ENCODE measurements around the gene ACTR5. TPM values are rescaled to one million over a fixed set of nuclear protein-coding genes. Genes with fewer than 3 reads are reported as not detected.

The ACTR5 gene
- polyA plus RNA-seq, 1 donor, result 7.8 TPM

DNA sequence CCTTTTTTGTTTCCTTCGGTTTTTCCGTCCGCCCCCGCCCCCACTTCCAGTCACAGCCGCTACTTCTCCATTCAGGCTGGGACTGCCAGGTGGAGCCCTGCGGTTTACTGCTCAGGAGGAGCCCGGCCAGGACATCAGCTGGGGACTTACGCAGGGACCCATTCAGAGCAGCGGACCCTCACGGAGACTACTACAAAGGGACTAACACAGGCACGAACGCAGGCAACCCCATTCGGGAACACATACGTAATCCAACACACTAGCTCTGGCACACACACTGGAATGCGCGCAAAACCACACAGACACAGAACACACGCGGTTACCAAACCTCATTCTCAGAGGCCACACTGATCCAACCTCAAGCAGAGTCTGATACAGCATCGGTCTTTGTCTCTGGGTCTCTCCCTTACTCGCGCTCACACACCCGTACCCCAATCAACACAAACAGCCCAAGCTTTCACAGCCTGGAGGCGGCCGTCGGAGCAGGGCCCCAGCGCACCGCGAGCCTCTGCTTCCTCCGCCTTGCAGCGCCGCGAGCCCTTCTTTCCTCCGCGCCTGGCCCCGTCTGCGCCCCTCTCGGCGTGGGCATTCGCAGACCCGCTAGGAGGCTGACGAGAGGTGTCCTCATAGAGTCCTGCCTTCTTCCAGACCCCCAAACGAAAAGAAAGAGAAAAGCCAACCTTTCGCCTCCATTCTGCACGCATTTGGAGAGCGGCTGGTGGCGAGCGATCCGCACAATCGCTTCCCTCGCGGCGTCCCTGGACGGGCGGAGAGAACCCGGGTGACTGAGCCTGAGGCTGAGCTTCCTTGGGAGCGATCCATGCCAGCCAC, 25.0 kb upstream of the ACTR5 start:
- peaks cover 3% of the 10 kb centered on the region for H3K9me3 ChIP-seq (ENCODE audit: control insufficient read depth, low read depth, low read length)
- H3K4me3 ChIP-seq (ENCODE audit: low read length), result no peak overlapping the region
- no peaks in the 10 kb centered on the region for H3K36me3 ChIP-seq (ENCODE audit: control insufficient read depth, insufficient read depth, low read length)
- peaks cover 98% of the 10 kb centered on the region for H3K27me3 ChIP-seq (ENCODE audit: control insufficient read depth, insufficient read depth, low read length)
- WGBS (ENCODE audit: insufficient coverage, low lambda C conversion rate), result no CpG with 5 or more reads among the region's 56 CpGs
- no peak overlapping the region for H3K27ac ChIP-seq (ENCODE audit: low read length)
- no peak for DNase-seq
- H3K4me1 ChIP-seq (ENCODE audit: control insufficient read depth, insufficient read depth, low read length), result no peaks in the 10 kb centered on the region

DNA sequence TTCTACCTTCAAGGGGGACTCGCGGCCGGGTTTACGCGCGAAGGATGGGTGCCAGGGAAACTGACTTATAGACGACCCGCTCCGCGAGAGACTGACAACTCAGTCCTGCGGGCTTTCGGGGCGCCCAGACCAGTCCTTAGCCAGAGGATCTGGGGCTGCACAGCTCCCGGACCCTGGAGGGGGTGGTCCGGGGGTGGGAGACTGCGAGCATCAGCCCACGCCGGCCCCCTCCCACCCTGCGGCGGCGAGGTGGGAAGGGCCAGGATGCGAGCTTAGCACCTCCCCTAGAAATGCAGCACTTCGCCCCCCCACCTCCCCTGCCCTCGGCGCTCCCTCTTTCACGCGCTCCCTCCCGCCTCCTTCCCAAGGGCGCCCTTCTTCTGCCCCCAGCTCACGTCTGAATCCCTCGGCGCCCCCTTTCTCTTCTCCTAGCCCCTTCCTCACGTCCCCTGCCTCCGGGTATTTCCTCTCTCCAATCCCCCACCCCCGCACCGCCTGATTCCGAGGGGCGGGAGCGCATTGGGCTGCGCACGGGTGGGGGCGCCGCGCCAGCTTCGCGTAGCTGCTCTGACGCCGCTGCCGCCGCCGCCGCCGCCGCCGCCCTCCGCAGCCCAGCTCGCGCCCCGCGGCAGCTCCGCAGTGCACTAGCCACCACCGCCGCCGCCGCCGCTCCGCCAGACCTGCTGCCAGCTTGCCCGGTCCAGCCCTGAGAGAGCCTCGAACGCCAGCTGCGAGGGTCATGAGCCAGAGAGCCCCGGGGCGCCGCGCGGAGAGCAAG, 24.2 kb upstream of the ACTR5 start, which contains the start of gene SLC32A1:
SLC32A1 (plus strand) TSS at position 639 of the 778 bp plus-strand sequence. CDS start 239 bp downstream, outside the sequence.
- peaks cover 3% of the 10 kb centered on the region for H3K9me3 ChIP-seq (ENCODE audit: control insufficient read depth, low read depth, low read length)
- no peaks in the 10 kb centered on the region for H3K36me3 ChIP-seq (ENCODE audit: control insufficient read depth, insufficient read depth, low read length)
- no peak within 1 kb of the TSS for H3K27ac ChIP-seq (ENCODE audit: low read length)
- WGBS (ENCODE audit: insufficient coverage, low lambda C conversion rate), result no CpG with 5 or more reads among the region's 76 CpGs
- no peak for DNase-seq
- peaks cover 99% of the 10 kb centered on the region for H3K27me3 ChIP-seq (ENCODE audit: control insufficient read depth, insufficient read depth, low read length)
- no peaks in the 10 kb centered on the region for H3K4me1 ChIP-seq (ENCODE audit: control insufficient read depth, insufficient read depth, low read length)
- no peak within 1 kb of the TSS for H3K4me3 ChIP-seq (ENCODE audit: low read length)

DNA sequence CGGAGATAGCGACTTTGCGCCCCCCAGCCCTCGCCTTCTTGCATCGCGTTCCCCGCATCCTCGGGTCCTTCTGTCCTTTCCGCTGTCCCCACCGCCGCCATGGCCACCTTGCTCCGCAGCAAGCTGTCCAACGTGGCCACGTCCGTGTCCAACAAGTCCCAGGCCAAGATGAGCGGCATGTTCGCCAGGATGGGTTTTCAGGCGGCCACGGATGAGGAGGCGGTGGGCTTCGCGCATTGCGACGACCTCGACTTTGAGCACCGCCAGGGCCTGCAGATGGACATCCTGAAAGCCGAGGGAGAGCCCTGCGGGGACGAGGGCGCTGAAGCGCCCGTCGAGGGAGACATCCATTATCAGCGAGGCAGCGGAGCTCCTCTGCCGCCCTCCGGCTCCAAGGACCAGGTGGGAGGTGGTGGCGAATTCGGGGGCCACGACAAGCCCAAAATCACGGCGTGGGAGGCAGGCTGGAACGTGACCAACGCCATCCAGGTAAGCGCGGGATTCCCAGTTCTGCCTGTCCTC, 23.6 kb upstream of the ACTR5 start:
- Histone ChIP-seq H3K9me3 (ENCODE audit: control insufficient read depth, low read depth, low read length) (peaks cover 3% of the 10 kb centered on the region), H3K27me3 (ENCODE audit: control insufficient read depth, insufficient read depth, low read length) (peaks cover 99% of the 10 kb centered on the region), H3K27ac (ENCODE audit: low read length) (no peak overlapping the region), H3K36me3 (ENCODE audit: control insufficient read depth, insufficient read depth, low read length) (no peaks in the 10 kb centered on the region), H3K4me1 (ENCODE audit: control insufficient read depth, insufficient read depth, low read length) (no peaks in the 10 kb centered on the region), H3K4me3 (ENCODE audit: low read length) (no peak overlapping the region)
- DNase-seq, result no peak
- WGBS (ENCODE audit: insufficient coverage, low lambda C conversion rate), result no CpG with 5 or more reads among the region's 46 CpGs

DNA sequence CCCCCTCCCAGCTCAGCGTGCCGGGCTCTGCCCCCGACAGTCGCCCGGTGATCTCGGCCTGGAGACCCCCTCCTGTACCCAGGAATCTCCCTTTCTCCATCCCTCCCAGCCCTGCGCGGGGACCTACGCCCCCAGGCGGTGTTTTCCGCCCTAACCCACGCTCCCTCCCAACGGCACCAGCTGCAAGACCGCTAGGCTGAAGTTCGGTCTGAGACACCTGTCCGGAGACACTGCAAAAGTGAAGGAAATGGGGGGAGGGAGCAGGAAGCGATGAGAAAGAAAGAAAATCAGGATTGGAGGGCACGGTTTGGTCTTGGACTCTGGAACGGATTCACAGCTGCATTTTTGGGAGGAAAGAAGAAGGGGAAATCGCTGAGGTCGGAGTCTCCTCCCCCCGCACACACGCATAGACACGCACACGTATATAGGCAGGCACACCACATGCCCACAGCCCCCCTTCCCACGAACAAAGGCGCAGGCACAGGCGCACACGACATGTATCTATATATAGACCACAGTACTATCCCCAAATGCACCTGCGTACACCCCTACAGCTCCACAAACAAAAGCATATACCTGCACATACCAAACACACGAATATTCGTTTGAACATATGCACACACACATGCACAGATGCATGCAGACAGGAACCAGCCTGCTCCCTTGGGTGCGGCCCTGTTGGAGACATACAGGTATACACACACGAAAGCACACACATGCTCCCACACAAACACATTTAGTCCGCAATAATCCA, 22.9 kb upstream of the ACTR5 start:
- Histone ChIP-seq H3K36me3 (ENCODE audit: control insufficient read depth, insufficient read depth, low read length) (no peaks in the 10 kb centered on the region), H3K4me3 (ENCODE audit: low read length) (no peak overlapping the region), H3K9me3 (ENCODE audit: control insufficient read depth, low read depth, low read length) (peaks cover 3% of the 10 kb centered on the region), H3K27ac (ENCODE audit: low read length) (no peak overlapping the region), H3K27me3 (ENCODE audit: control insufficient read depth, insufficient read depth, low read length) (peaks cover 99% of the 10 kb centered on the region), H3K4me1 (ENCODE audit: control insufficient read depth, insufficient read depth, low read length) (no peaks in the 10 kb centered on the region)
- no peak for DNase-seq
- no CpG with 5 or more reads among the region's 35 CpGs for WGBS (ENCODE audit: insufficient coverage, low lambda C conversion rate)

DNA sequence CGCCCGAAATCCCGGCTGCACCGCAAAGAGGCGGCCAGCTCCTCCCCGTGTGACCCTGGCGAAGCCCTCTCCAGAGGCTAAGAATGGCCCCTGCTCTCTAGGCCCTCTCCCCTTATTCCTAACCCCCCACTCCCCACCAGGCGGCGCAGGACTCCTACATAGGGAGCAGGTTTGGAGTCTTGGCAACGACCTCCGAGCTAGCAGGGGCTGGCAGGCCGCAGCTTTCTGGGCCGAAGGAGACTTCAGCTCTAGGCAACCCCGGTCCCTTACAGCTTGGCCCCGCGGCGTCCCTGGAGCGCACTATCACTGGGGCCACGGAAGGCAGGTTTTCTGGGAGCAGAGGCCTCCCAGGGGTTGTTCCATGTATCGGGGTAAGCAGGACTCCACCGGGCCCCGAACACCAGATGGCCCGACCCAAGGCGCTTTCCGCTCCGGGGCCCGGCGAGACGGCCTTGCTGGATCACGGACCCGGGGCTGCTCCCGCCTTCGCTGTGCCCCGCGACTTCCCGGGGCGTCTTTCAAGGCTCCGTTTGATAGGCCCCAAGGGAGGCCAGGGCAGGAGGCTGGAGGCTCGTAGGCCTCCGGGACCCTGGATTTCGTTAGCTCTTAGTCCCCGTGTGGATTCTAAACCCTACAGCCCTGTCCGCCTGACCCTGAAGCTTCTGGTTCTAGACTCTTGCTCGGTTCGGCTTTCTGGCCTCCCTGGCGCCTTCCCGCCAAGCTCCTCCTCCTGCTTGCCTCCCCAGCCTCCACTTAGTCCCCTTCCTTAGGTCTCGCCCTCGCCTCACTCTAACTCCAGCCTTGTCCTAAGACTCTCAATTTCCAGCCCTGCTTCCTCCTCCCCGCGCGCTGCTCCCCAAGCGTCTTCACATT, 22.1 kb upstream of the ACTR5 start:
- Histone ChIP-seq H3K4me1 (ENCODE audit: control insufficient read depth, insufficient read depth, low read length) (peaks cover 6% of the 10 kb centered on the region), H3K36me3 (ENCODE audit: control insufficient read depth, insufficient read depth, low read length) (no peaks in the 10 kb centered on the region), H3K27ac (ENCODE audit: low read length) (no peak overlapping the region), H3K27me3 (ENCODE audit: control insufficient read depth, insufficient read depth, low read length) (peaks cover 99% of the 10 kb centered on the region), H3K9me3 (ENCODE audit: control insufficient read depth, low read depth, low read length) (peaks cover 3% of the 10 kb centered on the region), H3K4me3 (ENCODE audit: low read length) (no peak overlapping the region)
- WGBS (ENCODE audit: insufficient coverage, low lambda C conversion rate), result 11% methylated on average over 6 of the region's 53 CpGs
- no peak for DNase-seq

DNA sequence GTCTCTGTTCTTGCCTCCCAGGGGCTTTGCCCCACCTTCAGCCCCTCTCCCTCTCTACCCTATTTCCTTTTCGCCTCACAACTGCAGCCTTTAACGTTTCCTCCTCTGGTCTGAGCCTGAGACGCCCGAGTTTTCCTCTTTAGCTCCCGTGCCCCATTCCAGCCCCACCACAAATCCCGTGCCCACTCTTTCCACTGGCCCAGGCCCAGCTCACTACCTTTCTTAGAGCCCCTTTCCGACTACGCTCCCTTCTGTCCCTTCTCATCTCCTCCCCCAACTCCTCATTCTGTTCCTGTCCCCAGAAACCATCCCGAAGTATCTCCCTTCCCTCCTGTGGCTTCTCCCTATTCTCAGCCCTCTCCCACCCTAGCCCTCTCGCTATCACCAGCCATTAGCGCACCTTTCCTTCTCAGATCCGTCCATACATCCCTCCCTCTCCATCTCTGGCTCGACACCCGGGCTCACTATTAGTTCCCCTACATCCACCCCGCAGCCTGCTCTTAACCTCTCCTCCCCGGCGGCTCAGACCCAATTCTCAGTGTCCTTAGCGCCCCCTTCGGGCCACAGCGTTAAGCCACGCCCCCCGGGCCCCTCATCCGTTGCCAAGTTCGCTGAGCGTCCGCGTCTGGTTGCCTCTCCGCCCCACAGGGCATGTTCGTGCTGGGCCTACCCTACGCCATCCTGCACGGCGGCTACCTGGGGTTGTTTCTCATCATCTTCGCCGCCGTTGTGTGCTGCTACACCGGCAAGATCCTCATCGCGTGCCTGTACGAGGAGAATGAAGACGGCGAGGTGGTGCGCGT, 21.3 kb upstream of the ACTR5 start:
- WGBS (ENCODE audit: insufficient coverage, low lambda C conversion rate), result 2% methylated on average over 6 of the region's 43 CpGs
- H3K27ac ChIP-seq (ENCODE audit: low read length), result no peak overlapping the region
- peaks cover 3% of the 10 kb centered on the region for H3K9me3 ChIP-seq (ENCODE audit: control insufficient read depth, low read depth, low read length)
- peaks cover 8% of the 10 kb centered on the region for H3K4me1 ChIP-seq (ENCODE audit: control insufficient read depth, insufficient read depth, low read length)
- DNase-seq, result no peak
- no peak overlapping the region for H3K4me3 ChIP-seq (ENCODE audit: low read length)
- no peaks in the 10 kb centered on the region for H3K36me3 ChIP-seq (ENCODE audit: control insufficient read depth, insufficient read depth, low read length)
- H3K27me3 ChIP-seq (ENCODE audit: control insufficient read depth, insufficient read depth, low read length), result peaks cover 100% of the 10 kb centered on the region

DNA sequence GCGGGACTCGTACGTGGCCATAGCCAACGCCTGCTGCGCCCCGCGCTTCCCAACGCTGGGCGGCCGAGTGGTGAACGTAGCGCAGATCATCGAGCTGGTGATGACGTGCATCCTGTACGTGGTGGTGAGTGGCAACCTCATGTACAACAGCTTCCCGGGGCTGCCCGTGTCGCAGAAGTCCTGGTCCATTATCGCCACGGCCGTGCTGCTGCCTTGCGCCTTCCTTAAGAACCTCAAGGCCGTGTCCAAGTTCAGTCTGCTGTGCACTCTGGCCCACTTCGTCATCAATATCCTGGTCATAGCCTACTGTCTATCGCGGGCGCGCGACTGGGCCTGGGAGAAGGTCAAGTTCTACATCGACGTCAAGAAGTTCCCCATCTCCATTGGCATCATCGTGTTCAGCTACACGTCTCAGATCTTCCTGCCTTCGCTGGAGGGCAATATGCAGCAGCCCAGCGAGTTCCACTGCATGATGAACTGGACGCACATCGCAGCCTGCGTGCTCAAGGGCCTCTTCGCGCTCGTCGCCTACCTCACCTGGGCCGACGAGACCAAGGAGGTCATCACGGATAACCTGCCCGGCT, 20.6 kb upstream of the ACTR5 start:
- H3K9me3 ChIP-seq (ENCODE audit: control insufficient read depth, low read depth, low read length), result peaks cover 3% of the 10 kb centered on the region
- peaks cover 100% of the 10 kb centered on the region for H3K27me3 ChIP-seq (ENCODE audit: control insufficient read depth, insufficient read depth, low read length)
- no peaks in the 10 kb centered on the region for H3K36me3 ChIP-seq (ENCODE audit: control insufficient read depth, insufficient read depth, low read length)
- WGBS (ENCODE audit: insufficient coverage, low lambda C conversion rate), result no CpG with 5 or more reads among the region's 46 CpGs
- DNase-seq, result no peak
- H3K4me3 ChIP-seq (ENCODE audit: low read length), result no peak overlapping the region
- H3K27ac ChIP-seq (ENCODE audit: low read length), result no peak overlapping the region
- H3K4me1 ChIP-seq (ENCODE audit: control insufficient read depth, insufficient read depth, low read length), result peaks cover 8% of the 10 kb centered on the region

DNA sequence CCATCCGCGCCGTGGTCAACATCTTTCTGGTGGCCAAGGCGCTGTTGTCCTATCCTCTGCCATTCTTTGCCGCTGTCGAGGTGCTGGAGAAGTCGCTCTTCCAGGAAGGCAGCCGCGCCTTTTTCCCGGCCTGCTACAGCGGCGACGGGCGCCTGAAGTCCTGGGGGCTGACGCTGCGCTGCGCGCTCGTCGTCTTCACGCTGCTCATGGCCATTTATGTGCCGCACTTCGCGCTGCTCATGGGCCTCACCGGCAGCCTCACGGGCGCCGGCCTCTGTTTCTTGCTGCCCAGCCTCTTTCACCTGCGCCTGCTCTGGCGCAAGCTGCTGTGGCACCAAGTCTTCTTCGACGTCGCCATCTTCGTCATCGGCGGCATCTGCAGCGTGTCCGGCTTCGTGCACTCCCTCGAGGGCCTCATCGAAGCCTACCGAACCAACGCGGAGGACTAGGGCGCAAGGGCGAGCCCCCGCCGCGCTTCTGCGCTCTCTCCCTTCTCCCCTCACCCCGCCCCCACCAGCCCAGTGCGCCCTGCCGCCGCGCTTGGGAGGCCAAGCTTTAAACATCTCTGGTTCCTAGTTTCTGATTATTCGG, 20.0 kb upstream of the ACTR5 start:
- Histone ChIP-seq H3K27ac (ENCODE audit: low read length) (no peak overlapping the region), H3K9me3 (ENCODE audit: control insufficient read depth, low read depth, low read length) (peaks cover 3% of the 10 kb centered on the region), H3K27me3 (ENCODE audit: control insufficient read depth, insufficient read depth, low read length) (peaks cover 99% of the 10 kb centered on the region), H3K36me3 (ENCODE audit: control insufficient read depth, insufficient read depth, low read length) (no peaks in the 10 kb centered on the region), H3K4me3 (ENCODE audit: low read length) (no peak overlapping the region), H3K4me1 (ENCODE audit: control insufficient read depth, insufficient read depth, low read length) (peaks cover 8% of the 10 kb centered on the region)
- DNase-seq, result no peak
- no CpG with 5 or more reads among the region's 56 CpGs for WGBS (ENCODE audit: insufficient coverage, low lambda C conversion rate)

Data from large intestine (tissue), 3 donors.